T-helper 22 cell (primary cell): Measurements from ENCODE around the gene RPH3AL.
"Not testable (repeated sequence)": the region's sequence is repeated elsewhere in the genome, so short reads cannot be mapped to it uniquely, and the experiment has no call there.

Experiments used
- DNase-seq: peaks from one replicate; pipeline ENCODE4 v3.0.0-alpha.2; 2020; ENCODE audit warnings: low read depth

The RPH3AL gene

DNA sequence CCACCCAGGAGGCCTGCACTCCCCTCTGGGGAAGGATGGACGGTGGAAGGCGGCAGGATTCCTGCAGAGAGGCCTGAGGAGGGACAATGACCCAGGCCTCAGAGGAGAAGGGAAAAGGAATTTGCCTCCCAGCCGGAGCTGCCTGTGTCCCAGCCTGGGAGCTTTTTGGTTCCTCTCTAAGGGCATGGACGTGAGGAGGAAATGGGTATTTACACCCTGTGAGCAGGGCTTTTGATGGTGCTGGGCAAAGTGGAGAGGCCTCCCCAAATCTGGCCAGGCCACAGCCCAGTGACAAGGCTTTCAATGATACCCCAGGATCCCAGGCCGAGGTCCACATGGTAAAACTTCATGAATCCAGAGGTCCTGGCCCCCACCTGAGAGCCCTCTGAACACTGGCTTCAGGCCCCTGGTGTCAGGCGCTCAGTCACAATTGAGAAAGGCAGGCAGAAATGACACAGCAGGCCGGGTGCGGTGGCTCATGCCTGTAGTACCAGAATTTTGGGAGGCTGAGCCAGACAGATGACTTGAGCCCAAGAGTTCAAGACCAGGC, 115.1 kb downstream of the RPH3AL start:
- DNase-seq, result no peak

DNA sequence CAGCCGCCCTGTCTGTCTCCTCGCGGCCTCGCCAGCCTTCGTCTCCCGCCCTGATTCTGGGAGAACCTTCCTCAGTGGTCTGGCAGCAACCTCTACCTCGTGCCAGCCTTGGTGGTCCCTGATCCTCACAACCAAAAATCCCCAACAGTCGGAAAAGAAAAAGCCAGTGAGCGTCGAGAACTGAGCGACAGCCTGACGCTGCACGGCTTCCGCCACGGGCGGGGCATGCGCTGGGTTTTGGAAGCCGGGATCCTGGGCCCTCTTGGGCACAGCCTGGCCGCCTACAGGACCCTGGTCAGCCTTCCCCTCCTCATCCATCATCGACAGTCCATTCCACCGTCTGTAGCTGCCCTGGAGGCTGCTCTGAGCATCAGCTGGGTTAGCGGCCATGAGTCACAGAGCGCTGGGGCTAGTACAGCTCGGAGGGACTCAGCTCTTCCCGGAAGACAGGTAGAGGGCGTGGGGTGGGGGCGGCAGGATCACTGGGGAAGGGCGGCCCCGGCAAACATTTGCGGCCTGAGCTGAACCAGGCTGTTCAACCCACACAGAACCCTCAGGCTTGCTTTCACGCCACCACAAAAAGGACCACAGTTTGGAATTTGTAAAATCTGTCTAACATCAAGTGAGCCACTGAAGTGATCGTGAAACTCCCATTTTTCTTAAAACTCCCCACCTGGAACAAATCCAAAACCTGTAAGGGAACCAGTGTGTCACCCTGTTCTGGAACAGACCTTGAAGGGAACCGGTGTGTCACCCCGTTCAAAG, 115.8 kb downstream of the RPH3AL start:
- DNase-seq, result no peak

- DNase-seq, result no peak
Measured at GRCh38 chr17:235831-236640, 116.6 kb downstream of the RPH3AL start.

GRCh38 chr17:234994-235830, 117.4 kb downstream of the RPH3AL start:
- DNase-seq, result not testable (repeated sequence)

- not testable (repeated sequence) for DNase-seq
Measured at GRCh38 chr17:234163-234993, 118.2 kb downstream of the RPH3AL start.

- no peak for DNase-seq
Measured at GRCh38 chr17:233473-233941, 119.1 kb downstream of the RPH3AL start.

- DNase-seq, result no peak
Measured at GRCh38 chr17:231966-232807, 120.4 kb downstream of the RPH3AL start.

DNA sequence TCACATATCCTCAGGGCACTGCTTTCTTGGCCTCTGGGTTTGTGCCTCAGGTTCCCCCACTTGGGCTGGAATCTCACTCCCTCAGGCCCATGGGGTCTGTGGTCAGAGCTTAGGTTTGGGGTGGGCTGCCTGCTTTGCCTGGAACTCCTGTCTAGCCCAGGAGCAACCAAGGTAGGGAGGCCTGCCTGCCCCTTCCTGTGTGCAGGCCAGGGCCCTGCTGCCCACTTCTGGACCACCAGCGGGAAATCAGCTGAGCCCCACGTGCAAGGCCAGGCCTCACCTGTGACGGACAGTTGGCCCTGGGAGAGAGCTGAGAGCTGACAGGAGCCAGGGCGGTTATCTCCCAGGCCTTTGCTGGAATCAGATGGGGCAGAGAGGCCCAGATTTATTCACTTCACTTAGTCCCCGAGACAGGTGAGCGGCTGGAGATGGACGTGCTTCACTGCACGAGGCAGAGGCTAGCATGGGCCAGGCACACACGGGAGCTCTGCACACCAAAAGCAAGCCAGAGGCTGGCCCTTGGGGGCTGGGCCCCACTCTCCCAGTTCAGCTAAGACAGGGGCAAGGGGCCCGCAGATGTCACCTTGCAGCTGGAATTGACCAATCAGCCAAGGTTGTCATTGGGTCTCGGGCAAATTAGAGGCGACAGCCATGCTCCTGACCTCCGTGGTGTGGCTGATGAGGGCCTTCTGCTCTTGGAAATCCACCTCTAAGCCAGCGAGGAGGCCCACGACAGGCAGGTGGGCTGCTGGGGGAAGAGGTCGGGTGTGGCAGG, 121.2 kb downstream of the RPH3AL start:
- no peak for DNase-seq

- DNase-seq, result no peak
Measured at GRCh38 chr17:230395-230770, 122.2 kb downstream of the RPH3AL start.

- no peak for DNase-seq
Measured at GRCh38 chr17:229709-230394, 122.8 kb downstream of the RPH3AL start.

- DNase-seq, result no peak
Measured at GRCh38 chr17:228951-229708, 123.5 kb downstream of the RPH3AL start.

- DNase-seq, result no peak
Measured at GRCh38 chr17:227946-228615, 124.5 kb downstream of the RPH3AL start.

- DNase-seq, result no peak
Measured at GRCh38 chr17:227078-227945, 125.3 kb downstream of the RPH3AL start.

GRCh38 chr17:226108-227077, 126.2 kb downstream of the RPH3AL start:
- DNase-seq, result no peak

DNA sequence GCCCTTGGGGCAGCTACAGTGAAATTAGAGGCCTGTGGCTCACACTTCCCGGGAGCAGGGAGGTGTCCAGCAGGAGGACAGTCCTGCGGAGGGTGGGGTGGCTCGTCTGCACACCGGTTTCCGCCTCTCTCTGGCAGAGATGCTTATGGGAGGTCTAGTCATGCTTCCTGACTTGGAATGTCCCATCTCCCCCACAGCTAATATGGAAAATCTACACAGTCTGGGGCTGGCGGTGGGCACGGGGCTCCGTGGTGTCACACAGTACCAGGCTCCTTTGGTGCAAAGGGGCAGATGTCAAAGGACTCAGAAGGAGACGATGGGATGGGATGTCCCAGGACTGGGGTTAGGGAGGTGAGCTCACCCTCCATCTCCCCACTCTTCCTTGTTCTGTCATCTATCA, 127.1 kb downstream of the RPH3AL start:
- no peak for DNase-seq
